T-helper 2 cell treated with Interferon-gamma antibody and Interleukin-4, amounts not matched to agents 100 ng/mL and 5 ng/mL, for 36 hours (primary cell): Measurements from ENCODE around the gene RASEF. TPM values are rescaled to one million over a fixed set of nuclear protein-coding genes. Genes with fewer than 3 reads are reported as not detected.
"Not testable (repeated sequence)": the region's sequence is repeated elsewhere in the genome, so short reads cannot be mapped to it uniquely, and the experiment has no call there.

Experiments used
- intact Hi-C: fragments of 100-400 bp; cut with micrococcal nuclease; formaldehyde crosslinking; loops from one replicate; pipeline ENCODE4 v1.15.1; 2023
- total RNA-seq: library from RNA; stranded (reverse); gene quantifications from 2 replicates; pipeline ENCODE4 v1.2.3, GENCODE V29; 2022

RASEF gene
- not detected in 2 replicates for total RNA-seq

- intact Hi-C loops: loop anchor here (10.0 kb wide), 1 partner anchor 48 kb away; no protein-coding TSS in a partner anchor
Observed at GRCh38 chr9:83062651-83063527, at the start of gene RASEF. Gene RASEF (minus strand): TSS chr9:83063142. CDS start chr9:83062867, 275 bp downstream.

- intact Hi-C loops: no loop called here
Observed at GRCh38 chr9:83111169-83111568, 48.2 kb upstream of the RASEF start.

- intact Hi-C loops: no loop called here
Observed at GRCh38 chr9:83109296-83109695, 46.4 kb upstream of the RASEF start.

- intact Hi-C loops: no loop called here
Observed at GRCh38 chr9:83108208-83108607, 45.3 kb upstream of the RASEF start.

GRCh38 chr9:83106772-83107171 lies 43.8 kb upstream of the RASEF start:
- intact Hi-C loops: no loop called here

- intact Hi-C loops: no loop called here
Observed at GRCh38 chr9:83106263-83106662, 43.3 kb upstream of the RASEF start.

GRCh38 chr9:83097633-83098032 lies 34.7 kb upstream of the RASEF start:
- intact Hi-C loops: no loop called here

- intact Hi-C loops: not testable (repeated sequence)
Observed at GRCh38 chr9:83093311-83093710, 30.4 kb upstream of the RASEF start.

GRCh38 chr9:83081846-83082245 lies 18.9 kb upstream of the RASEF start:
- intact Hi-C loops: no loop called here

- intact Hi-C loops: no loop called here
Observed at GRCh38 chr9:83081010-83081409, 18.1 kb upstream of the RASEF start.

GRCh38 chr9:83075932-83076331 lies 13.0 kb upstream of the RASEF start:
- intact Hi-C loops: not testable (repeated sequence)

GRCh38 chr9:83072498-83072897 lies 9.6 kb upstream of the RASEF start:
- intact Hi-C loops: not testable (repeated sequence)

GRCh38 chr9:83071626-83072025 lies 8.7 kb upstream of the RASEF start:
- intact Hi-C loops: no loop called here

- intact Hi-C loops: no loop called here
Observed at GRCh38 chr9:83070261-83070660, 7.3 kb upstream of the RASEF start.

GRCh38 chr9:83069651-83070050 lies 6.7 kb upstream of the RASEF start:
- intact Hi-C loops: loop anchor here (10.0 kb wide), 1 partner anchor 55 kb away; no protein-coding TSS in a partner anchor

- intact Hi-C loops: loop anchor here (10.0 kb wide), 1 partner anchor 54 kb away; no protein-coding TSS in a partner anchor
Observed at GRCh38 chr9:83068414-83068813, 5.5 kb upstream of the RASEF start.

GRCh38 chr9:83067579-83067978 lies 4.6 kb upstream of the RASEF start:
- intact Hi-C loops: loop anchor here (10.0 kb wide), 1 partner anchor 53 kb away; no protein-coding TSS in a partner anchor

- intact Hi-C loops: loop anchor here (10.0 kb wide), 1 partner anchor 52 kb away; no protein-coding TSS in a partner anchor
Observed at GRCh38 chr9:83066771-83067170, 3.8 kb upstream of the RASEF start.

- intact Hi-C loops: loop anchor here (10.0 kb wide), 1 partner anchor 50 kb away; no protein-coding TSS in a partner anchor
Observed at GRCh38 chr9:83065233-83065632, 2.3 kb upstream of the RASEF start.

- intact Hi-C loops: loop anchor here (10.0 kb wide), 1 partner anchor 47 kb away; no protein-coding TSS in a partner anchor
Observed at GRCh38 chr9:83061990-83062650, 822 bp downstream of the RASEF start.

- intact Hi-C loops: loop anchor here (10.0 kb wide), 1 partner anchor 46 kb away; no protein-coding TSS in a partner anchor
Observed at GRCh38 chr9:83061036-83061435, 1.9 kb downstream of the RASEF start.

- intact Hi-C loops: loop anchor here (10.0 kb wide), 1 partner anchor 46 kb away; no protein-coding TSS in a partner anchor
Observed at GRCh38 chr9:83060556-83060955, 2.4 kb downstream of the RASEF start.
